Suppressor macrophage (primary cell): ENCODE data around the gene OR9G1.
"Not testable (repeated sequence)": the region's sequence is repeated elsewhere in the genome, so short reads cannot be mapped to it uniquely, and the experiment has no call there.

ENCODE experiments used
- DNase-seq, 4 experiments: peaks; one replicate each; pipeline ENCODE4 v3.0.0-alpha.2; 2020 to 2022
- total RNA-seq, 17 experiments: gene quantifications; one replicate each; lab custom pipeline; 2026; ENCODE audit warnings: mixed read lengths in 6 of 17, inconsistent platforms in 3 of 17; lab: John Stamatoyannopoulos, UW

The OR9G1 gene, protein sequence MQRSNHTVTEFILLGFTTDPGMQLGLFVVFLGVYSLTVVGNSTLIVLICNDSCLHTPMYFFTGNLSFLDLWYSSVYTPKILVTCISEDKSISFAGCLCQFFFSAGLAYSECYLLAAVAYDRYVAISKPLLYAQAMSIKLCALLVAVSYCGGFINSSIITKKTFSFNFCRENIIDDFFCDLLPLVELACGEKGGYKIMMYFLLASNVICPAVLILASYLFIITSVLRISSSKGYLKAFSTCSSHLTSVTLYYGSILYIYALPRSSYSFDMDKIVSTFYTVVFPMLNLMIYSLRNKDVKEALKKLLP
- 0 to 1.8 (median 0) reads per million in 17 experiments for total RNA-seq

DNA sequence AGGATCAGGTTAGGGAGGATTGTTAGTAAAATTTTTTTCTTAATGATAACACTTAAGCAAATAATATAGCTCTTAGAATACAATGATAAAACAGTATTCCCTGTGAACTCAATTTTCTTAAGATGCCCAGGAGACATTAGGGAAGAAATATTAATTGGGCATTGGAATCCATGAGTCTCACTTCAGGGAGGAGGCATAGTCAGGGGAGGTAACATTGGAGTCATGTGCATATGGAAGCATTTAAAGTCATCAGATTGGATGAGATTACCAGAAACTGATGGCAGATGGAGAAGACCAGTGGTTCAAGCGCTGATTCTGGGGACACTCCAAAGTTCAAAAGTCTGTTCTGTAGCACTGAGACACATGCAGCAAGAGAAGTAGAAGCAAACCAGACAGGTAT is at the start of gene OR9G1:
Gene OR9G1, plus strand, starts transcription at position 301 of the 400 bp plus-strand sequence. CDS start 1,293 bp downstream, outside the sequence.
- DNase-seq, result no peak

DNA sequence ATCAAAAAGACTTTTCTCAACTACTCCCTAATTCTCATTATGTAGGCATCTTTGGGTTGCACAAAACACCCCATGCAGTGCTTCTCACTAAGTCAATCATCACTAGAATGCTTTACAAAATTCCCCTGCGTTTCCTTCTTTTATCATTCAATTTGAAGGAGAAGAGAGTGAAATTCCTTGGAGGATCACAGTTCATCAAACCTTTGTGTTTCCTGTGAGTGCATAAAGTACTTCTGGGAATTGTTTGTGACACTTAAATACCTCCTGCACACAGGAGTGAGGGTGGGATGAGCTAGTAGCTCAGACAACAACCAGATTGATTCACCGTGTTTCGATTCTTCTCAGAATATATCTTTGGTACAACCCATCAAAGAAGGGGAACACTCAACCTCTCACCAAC is 39.1 kb upstream of the OR9G1 start:
- no peak for DNase-seq

DNA sequence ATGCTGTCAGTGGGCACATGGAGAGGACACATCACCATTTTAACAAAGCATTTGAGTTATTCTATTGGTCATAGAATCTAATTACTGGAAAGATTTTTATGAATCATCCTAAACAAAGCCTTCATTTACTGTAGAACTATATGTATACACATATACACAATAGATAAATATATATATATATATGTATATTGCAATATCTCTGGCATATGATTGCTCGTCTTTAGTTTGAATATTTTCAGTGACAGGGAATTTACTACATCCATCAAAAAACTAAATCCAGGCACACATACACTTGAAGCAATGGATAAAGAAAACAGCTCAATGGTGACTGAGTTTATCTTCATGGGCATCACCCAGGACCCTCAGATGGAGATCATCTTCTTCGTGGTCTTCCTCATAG is 35.5 kb upstream of the OR9G1 start, which contains the start of gene OR5AR1:
Gene OR5AR1, plus strand, starts transcription at position 301 of the 400 bp plus-strand sequence. Its CDS starts 0 bp downstream, at position 301.
- DNase-seq, result no peak

DNA sequence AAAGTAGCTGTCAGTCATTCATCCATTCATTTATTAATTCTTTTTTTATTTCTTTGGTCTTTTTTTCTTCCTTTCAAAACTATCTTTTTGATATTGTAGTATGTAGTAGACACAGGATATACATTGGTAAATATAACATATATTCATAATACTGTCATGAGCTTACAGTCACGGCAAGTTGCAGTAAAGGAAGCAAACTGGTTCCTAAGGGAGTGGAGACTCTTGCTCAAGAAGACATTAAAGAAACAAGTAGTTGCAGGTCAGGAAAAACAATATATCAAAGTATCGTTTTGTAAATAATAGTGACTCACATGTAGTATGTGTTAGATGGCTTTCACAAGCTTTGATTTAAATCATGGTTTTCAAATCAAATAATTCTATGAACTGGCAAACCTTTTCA is 27.9 kb upstream of the OR9G1 start:
- no peak for DNase-seq

DNA sequence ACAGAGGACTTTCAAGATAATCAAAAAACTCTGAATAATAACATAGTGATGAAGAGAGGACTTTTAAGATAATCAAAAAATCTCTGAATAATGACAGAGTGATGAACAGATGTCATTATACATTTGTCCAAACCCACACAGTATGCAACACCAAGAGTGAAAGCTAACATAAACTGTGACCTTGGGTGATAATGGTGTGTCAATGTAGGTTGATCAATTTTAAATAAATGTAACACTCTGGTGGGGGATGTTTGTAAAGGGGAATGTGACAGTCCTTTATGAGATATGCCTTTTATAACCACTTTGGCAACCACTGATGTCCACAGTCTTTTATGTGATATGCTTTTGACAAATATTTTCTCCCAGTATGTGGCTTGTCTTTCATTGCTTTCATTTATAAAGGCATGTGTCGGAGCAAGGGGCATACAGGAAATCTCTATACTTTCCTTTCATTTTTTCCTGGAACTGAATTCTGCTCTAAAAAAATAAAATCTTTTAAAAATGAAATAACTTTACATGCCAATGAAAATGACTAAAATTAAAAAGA is 10.3 kb upstream of the OR9G1 start:
- DNase-seq, result no peak

DNA sequence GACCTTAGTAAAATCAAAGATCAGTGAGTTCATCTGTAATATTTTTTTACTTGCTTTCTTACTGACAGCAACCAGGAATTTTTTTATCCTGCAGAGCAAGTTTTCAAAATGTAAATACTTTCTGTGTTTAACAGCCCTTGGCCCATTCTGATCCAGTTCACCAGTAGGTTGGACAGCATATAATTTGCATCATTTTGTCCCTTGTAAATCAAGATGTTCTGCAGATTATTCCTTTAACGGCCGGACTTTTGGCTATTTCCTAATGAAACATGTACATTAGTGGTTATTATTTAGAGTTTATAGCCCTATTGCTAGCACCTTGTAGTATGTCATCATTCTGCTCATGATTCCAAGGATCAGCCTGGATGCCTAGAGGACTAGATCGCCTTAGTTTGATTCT is 7.7 kb upstream of the OR9G1 start:
- not testable (repeated sequence) for DNase-seq

DNA sequence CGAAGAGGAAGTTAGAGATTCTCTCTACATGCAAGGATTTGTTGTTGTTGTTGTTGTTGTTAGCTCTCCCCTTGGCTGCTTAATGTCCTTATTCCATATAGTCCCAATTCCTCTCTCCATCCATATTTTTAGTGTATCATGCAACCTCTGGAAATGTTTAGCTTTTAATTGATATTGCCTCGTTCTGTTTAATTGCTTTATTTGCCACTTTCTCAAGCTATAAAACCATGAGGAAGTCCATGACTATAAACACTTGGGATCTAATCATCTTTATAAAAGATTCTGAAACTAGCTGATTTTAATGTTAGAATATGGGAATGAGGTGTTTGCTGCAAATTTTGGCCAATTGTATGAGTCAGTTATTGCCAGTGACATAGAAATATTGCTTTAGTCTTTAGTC is 5.5 kb upstream of the OR9G1 start:
- no peak for DNase-seq

DNA sequence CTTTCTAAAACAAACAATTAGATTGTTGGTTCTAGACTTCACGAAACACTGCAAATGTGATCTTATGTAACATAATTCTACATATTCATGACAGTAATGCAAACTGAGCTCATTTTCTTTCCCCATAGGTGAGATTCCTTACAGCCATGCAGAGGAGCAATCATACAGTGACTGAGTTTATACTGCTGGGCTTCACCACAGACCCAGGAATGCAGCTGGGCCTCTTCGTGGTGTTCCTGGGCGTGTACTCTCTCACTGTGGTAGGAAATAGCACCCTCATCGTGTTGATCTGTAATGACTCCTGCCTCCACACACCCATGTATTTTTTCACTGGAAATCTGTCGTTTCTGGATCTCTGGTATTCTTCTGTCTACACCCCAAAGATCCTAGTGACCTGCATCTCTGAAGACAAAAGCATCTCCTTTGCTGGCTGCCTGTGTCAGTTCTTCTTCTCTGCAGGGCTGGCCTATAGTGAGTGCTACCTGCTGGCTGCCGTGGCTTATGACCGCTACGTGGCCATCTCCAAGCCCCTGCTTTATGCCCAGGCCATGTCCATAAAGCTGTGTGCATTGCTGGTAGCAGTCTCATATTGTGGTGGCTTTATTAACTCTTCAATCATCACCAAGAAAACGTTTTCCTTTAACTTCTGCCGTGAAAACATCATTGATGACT is 1.5 kb downstream of the OR9G1 start:
- DNase-seq, result no peak

DNA sequence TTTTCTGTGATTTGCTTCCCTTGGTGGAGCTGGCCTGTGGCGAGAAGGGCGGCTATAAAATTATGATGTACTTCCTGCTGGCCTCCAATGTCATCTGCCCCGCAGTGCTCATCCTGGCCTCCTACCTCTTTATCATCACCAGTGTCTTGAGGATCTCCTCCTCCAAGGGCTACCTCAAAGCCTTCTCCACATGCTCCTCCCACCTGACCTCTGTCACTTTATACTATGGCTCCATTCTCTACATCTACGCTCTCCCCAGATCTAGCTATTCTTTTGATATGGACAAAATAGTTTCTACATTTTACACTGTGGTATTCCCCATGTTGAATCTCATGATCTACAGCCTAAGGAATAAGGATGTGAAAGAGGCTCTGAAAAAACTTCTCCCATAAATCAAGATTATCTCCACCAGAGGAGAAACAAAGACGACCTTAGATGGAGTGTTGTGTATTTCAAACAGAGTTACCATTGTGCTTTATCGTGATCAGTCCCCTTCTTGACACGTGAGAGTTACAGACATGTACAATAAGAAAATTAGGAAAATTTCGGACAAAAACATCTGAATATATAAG is 2.1 kb downstream of the OR9G1 start:
- no peak for DNase-seq

DNA sequence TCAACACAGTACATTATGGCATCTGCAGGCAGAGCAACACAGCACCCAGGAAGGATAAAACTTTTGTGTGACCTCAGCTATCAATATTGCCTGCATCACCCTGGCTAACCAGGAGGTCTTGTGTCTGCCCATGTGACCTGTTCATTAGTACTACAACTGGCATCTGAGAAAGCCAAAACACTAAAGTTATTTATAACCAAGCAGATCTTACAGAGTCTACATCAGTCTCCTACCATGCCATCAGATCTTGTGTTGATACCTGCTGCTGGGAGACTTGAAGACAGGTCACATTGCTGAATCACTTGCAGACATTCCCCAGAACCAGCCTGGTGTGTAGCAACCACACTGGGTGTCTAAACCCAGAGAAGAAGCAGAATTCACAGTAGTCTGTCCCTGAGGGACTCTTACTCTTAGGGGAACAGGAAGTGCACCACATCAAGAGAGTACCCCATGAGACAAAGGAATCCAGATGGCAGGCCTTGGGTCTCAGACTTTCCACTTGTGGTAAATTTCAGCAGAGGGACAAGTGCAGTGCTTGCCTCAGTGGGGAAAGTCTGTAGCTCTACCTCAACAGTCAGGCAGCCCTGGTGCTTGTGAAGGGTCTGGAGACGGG is 7.0 kb downstream of the OR9G1 start:
- DNase-seq, result no peak

DNA sequence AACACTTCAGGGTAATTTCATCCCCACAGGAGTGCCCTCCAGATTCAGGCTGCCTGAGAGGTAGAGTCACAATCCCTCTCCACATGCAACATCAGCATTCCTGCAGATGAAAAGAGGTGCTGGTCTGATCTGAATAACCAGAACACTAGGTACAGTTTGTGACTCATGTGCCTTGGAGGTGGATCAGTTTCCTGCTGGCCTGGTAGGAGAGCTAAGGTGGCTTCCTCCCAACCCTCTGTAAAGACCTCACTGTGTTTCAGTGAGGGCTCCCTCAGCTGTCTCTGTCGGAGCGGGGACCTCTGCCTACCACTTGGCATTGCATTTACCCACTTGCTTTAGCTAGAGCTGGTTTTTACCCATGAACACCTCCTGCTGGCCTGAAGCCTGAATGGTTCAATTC is 7.6 kb downstream of the OR9G1 start:
- no peak for DNase-seq

DNA sequence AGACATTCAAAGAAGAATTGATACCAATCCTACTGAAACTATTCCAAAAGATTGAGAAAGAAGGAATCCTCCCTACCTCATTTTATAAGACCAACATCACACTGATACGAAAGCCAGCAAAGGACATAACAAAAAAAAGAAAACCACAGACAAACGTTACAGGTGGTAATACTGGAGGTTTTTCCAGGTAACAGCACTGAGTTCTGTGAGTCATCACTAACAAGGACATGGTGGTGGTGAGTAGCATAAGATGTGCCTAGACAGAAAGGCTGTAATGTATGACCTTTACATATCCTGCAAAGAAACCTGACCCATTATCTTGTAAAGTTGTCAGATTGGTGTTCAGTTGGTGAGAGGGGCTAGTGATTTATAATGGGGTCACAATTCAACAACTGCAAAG is 15.3 kb downstream of the OR9G1 start:
- DNase-seq, result no peak

DNA sequence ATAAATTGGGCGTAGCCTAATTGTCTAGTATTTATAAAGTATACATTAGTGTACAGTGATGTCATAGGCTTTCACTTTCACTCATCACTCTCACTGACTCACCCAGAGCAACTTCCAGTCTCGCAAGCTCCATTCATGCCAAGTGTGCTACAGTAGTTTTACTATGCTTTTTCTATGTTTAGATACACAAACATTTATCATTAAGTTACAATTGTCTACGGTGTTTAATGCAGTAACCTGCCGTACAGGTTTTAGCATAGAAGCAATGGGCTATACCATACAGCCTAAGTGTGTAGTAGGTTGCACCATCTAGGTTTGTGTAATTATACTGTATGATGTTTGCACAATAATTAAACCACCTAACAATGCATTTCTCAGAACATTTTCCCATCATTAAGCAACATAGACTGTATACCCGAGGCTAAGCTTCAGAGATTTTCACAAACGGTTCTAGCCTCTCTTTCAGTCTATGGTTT is 17.5 kb downstream of the OR9G1 start:
- DNase-seq, result no peak

DNA sequence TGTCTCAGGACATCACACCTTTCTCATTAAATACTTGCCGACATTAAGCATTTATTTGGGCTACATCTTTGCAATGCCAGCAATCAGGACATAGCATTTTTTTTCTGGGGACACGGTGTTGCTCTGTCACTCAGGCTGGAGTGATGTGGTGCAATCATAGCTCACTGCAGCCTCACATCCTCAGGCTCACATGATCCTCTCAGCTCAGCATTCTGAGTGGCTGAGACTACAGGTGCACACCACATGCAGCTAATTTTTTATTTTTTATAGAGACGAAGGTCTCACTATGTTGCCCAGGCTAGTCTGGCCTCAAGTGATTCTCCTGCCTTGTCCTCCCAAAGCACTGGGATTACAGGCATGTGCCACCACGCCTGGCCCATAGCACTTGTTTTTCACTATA is 21.6 kb downstream of the OR9G1 start:
- DNase-seq, result no peak

DNA sequence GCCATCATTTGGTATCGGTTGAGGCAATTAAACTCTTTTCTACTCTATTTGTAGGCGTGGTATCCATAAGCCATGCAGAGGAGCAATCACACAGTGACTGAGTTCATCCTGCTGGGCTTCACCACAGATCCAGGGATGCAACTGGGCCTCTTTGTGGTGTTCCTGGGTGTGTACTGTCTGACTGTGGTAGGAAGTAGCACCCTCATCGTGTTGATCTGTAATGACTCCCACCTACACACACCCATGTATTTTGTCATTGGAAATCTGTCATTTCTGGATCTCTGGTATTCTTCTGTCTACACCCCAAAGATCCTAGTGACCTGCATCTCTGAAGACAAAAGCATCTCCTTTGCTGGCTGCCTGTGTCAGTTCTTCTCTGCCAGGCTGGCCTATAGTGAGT is 41.2 kb downstream of the OR9G1 start:
- DNase-seq, result no peak

DNA sequence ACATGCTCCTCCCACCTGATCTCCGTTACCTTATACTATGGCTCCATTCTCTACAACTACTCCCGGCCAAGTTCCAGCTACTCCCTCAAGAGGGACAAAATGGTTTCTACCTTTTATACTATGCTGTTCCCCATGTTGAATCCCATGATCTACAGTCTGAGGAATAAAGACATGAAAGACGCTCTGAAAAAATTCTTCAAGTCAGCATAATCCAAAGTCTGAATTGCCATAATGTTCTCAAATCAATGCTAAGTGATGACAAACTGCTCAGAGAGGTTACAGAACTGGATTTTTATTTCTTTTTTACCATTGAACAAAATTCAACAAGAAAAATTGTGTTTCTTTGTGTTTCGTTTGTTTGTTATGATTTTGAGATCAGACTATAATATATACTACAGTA is 42.0 kb downstream of the OR9G1 start:
- no peak for DNase-seq

DNA sequence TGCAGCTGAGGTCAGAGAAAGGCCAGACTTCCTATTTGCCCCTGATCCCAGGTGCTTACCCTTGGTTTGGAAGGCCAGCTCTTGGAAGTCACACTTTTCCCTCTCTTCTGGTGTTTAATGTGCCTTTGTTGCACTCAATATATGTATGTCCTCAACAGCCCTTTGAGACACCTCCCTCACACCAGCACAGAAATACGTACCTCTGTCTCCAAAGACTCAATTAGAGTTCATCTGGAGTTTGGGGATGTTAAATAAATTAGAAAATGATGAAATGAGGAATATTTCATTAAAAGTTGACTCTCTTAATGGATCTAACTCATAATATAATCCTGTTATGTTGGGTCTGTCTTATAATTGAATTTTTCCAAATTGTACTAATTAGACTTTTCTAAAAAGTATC is 49.7 kb downstream of the OR9G1 start, which contains the start of gene OR9G4:
Gene OR9G4, minus strand, starts transcription at position 101 of the 400 bp plus-strand sequence. CDS start 4,931 bp downstream, outside the sequence.
- DNase-seq, result no peak

DNA sequence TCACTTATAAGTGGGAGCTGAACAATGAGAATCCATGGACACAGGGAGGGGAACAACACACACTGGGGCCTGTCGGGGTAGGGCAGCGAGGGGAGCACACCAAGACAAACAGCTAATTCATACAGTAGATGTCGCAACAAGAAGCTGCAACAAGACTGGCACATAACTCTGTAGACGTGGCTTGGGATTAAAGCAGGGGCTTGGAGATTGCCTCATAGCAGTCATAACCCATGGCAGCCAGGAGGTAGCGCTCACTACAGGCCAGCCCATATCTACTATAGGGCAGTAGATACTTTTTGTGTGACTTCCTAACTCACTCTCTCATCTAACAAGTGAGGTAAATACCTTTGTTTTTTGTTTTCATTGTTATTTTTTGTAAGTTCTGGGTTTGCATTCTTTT is 51.3 kb downstream of the OR9G1 start:
- DNase-seq, result no peak

DNA sequence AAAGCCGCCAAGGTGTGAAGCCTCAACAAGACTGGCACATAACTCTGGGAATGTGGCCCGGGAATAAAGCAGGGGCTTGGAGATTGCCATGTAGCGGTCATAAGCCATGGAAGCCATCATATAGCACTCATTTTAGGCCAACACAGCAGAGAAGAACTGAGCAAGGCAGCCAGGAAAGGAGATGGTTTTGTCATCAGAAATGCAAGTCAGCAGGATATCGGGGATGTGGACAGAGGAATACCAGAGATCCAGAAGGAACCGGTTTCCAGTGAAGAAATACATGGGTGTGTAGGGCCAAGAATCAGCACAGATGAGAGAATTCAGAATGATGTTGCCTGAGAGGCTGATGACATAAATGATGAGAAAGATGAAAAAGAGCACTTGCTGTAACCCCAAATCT is 52.6 kb downstream of the OR9G1 start:
- no peak for DNase-seq
